Upper lobe of left lung (tissue), 6 donors: ENCODE results near the gene SOX8. TPM values are rescaled to one million over a fixed set of nuclear protein-coding genes. Genes with fewer than 3 reads are reported as not detected.

Source experiments
- ATAC-seq, 2 donors: fragments of 200-7000 bp; cut with Tn5 transposase; one replicate each; pipeline ENCODE4 v1.9.1; 2022; ENCODE audit warnings: mild to moderate bottlenecking in 2 of 2, moderate library complexity in 2 of 2; ENCODE audit not compliant: low FRiP score in 2 of 2
- DNase-seq, 2 donors: peaks; one replicate each; pipeline ENCODE4 v3.0.0-alpha.2; 2019 to 2020
- H3K27ac ChIP-seq, 4 donors: fragments of 200-600 bp; sonication (generic); one replicate each; pipeline ENCODE4 v1.5.1; 2016 to 2019
- H3K27me3 ChIP-seq, 4 donors: fragments of 200-600 bp; sonication (generic); one replicate each; pipeline ENCODE4 v1.5.1; 2017 to 2019
- H3K36me3 ChIP-seq, 4 donors: fragments of 200-600 bp; sonication (generic); one replicate each; pipeline ENCODE4 v1.5.1; 2016 to 2019
- H3K4me1 ChIP-seq, 4 donors: fragments of 200-600 bp; sonication (generic); one replicate each; pipeline ENCODE4 v1.5.1; 2018 to 2019
- H3K4me3 ChIP-seq, 4 donors: fragments of 200-600 bp; sonication (generic); one replicate each; pipeline ENCODE4 v1.5.1; 2017 to 2019; ENCODE audit warnings: mild to moderate bottlenecking in 2 of 4, moderate library complexity in 1 of 4
- H3K9me3 ChIP-seq, 4 donors: fragments of 200-600 bp; sonication (generic); one replicate each; pipeline ENCODE4 v1.5.1; 2018 to 2019
- EP300 ChIP-seq, 4 donors: sonication (generic); formaldehyde crosslinking; IDR thresholded peaks; one replicate each; pipeline ENCODE4 v1.5.1; 2017; ENCODE audit warnings: antibody characterized with exemption in 4 of 4, control low read depth in 2 of 4
- POLR2A ChIP-seq, 4 donors: fragments of 450-650 bp; IDR thresholded peaks; one replicate each; pipeline ENCODE4 v1.5.1; 2016 to 2017; ENCODE audit warnings: antibody characterized with exemption in 4 of 4, mild to moderate bottlenecking in 2 of 4
- POLR2AphosphoS5 ChIP-seq, 2 donors: sonication (generic); formaldehyde crosslinking; IDR thresholded peaks; one replicate each; pipeline ENCODE4 v1.5.1; 2017; ENCODE audit warnings: antibody characterized with exemption in 2 of 2
- WGBS, 2 donors: methylation state at CpG; one replicate each; pipeline ENCODE4 v1.1.5; 2017 to 2018; 5-methylcytosine and 5-hydroxymethylcytosine counted together
- total RNA-seq, 6 donors: library from RNA; depleted of rRNA in 4 of 6; stranded (reverse); fragments of >200 nt in 4 of 6; gene quantifications; one replicate each; pipeline versions ENCODE4 v1.1.0 to v1.2.1, GENCODE V29; 2016 to 2021
- TF ChIP-seq, protein P1 (sequence below), 6 experiments: fragments of 450-650 bp in 4 of 6; fragments of 200-600 bp in 2 of 6; sonication (generic) in 2 of 6; IDR thresholded peaks; one replicate each; pipeline ENCODE4 v1.5.1; 2016 to 2019; ENCODE audit warnings: antibody characterized with exemption in 6 of 6
- donor health status: DM: no; HTN: no; CAD: no; lungs with moderate emphysema.
- donor health status: DM: no; HTN: yes; CAD: no; lungs with severe emphysema.

Gene SOX8
- total RNA-seq, 6 donors from 2014 or later, result 0.14 to 1.1 (median 0.57) TPM

DNA sequence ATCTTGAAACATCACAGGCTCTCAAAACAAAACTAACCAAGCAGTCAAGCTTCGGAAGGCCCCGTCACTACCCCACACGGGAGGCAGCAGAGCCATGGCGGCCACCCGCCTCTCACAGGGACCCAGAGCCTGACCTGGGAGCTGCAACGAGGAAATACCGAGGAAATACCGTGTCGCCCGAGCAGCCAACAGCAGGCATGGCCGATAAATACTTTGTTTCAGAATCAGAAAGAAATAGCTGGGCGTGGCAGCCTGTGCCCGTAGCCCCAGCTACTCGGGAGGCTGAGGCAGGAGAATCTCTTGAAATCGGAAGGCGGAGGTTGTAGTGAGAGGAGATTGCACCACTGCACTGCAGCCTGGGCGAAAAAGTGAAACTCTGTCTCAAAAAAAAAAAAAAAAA, 17.7 kb upstream of the SOX8 start:
- TF ChIP-seq, protein P1, sequence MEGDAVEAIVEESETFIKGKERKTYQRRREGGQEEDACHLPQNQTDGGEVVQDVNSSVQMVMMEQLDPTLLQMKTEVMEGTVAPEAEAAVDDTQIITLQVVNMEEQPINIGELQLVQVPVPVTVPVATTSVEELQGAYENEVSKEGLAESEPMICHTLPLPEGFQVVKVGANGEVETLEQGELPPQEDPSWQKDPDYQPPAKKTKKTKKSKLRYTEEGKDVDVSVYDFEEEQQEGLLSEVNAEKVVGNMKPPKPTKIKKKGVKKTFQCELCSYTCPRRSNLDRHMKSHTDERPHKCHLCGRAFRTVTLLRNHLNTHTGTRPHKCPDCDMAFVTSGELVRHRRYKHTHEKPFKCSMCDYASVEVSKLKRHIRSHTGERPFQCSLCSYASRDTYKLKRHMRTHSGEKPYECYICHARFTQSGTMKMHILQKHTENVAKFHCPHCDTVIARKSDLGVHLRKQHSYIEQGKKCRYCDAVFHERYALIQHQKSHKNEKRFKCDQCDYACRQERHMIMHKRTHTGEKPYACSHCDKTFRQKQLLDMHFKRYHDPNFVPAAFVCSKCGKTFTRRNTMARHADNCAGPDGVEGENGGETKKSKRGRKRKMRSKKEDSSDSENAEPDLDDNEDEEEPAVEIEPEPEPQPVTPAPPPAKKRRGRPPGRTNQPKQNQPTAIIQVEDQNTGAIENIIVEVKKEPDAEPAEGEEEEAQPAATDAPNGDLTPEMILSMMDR (IDR thresholded peaks at IDR 0.05), result no peak
- no peak for TF ChIP-seq POLR2AphosphoS5 (IDR thresholded peaks at IDR 0.05)
- no peak for TF ChIP-seq POLR2A (IDR thresholded peaks at IDR 0.05)
- peak overlapping the region in 3 of 4 donors; percentile 23 to 37 (median 30) for H3K4me3 ChIP-seq
- no peak for DNase-seq
- H3K9me3 ChIP-seq, result no peaks in the 10 kb centered on the region
- no peak for ATAC-seq
- 56 to 71% methylated on average over 17 of the region's 17 CpGs for WGBS, 2 donors
- H3K36me3 ChIP-seq, result peaks cover 0 to 9% (median 1%) of the 10 kb centered on the region in 4 donors
- peak overlapping the region; percentile 73 to 83 (median 78) for H3K27ac ChIP-seq
- peaks cover 3 to 17% (median 6%) of the 10 kb centered on the region in 4 donors for H3K4me1 ChIP-seq
- H3K27me3 ChIP-seq, result no peaks in the 10 kb centered on the region

DNA sequence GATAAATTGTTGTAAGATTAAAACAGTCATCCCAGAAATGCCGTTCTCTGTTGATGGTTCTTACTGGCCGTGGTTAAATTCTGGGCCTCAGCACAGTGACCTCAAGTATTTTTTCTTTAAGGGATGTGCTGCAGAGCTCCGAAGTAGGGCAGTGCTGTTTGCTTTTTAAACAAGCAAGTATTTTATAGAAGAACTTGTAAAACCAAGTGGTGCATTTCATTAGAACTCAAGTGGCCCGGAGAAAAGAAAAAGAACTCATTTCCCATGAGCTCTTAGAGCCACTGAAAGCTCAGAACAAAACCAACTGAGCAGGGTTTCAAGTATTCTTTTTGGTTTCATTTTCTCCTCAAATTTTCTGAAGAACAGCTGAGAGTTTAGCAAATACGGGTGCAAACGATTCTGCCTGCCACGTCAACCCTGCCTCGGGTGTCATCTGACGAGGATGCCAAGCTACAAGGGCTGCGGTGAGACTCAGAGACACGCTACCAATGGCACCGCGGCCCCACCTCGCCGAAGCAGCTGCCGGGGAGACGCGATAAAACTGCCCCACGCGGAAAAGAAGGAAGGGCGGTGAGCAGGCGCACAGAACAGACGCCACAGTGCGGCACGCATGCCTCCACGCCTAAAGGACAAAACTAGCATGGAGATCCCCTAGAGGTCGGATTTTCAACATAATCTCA, 17.1 kb upstream of the SOX8 start:
- TF ChIP-seq POLR2A (IDR thresholded peaks at IDR 0.05) (peak in 1 of 4 donors; percentile 38), POLR2AphosphoS5 (IDR thresholded peaks at IDR 0.05) (peak in 1 of 2 donors; percentile 18), EP300 (IDR thresholded peaks at IDR 0.05) (no peak)
- TF ChIP-seq, protein P1 (IDR thresholded peaks at IDR 0.05), result peak in 1 of 6 experiments; percentile 13
- Histone ChIP-seq H3K9me3 (no peaks in the 10 kb centered on the region), H3K4me3 (peak overlapping the region in 3 of 4 donors; percentile 23 to 37 (median 30)), H3K4me1 (peaks cover 6 to 23% (median 9%) of the 10 kb centered on the region in 4 donors), H3K27ac (peak overlapping the region; percentile 73 to 83 (median 78)), H3K36me3 (peaks cover 0 to 9% (median 1%) of the 10 kb centered on the region in 4 donors), H3K27me3 (no peaks in the 10 kb centered on the region)
- peak; percentile 45 to 78 for ATAC-seq
- peak; percentile 56 to 84 for DNase-seq
- 60 to 69% methylated on average over 27 of the region's 27 CpGs for WGBS, 2 donors

DNA sequence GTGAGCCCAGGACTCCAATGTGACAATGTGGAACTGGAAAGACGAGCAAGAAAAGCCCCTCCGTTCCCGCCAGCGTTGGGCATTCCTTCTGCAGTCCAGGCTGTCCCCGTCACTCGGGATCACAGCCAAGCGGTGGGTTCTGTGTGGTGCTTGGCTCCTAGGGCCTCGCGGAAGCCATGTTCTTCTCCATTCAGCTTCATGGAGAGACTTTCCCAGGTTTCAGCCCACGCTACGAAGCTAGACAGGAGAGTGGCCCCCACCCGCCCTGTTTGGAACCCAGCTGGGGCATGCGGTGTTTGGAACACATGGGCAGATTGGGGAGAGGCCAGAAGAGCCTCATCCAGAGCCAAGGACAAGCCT, 16.6 kb upstream of the SOX8 start:
- H3K4me1 ChIP-seq, result peaks cover 11 to 28% (median 14%) of the 10 kb centered on the region in 4 donors
- 56 to 81% methylated on average over 13 of the region's 13 CpGs for WGBS, 2 donors
- peak overlapping the region; percentile 73 to 83 (median 78) for H3K27ac ChIP-seq
- peaks cover 0 to 9% (median 1%) of the 10 kb centered on the region in 4 donors for H3K36me3 ChIP-seq
- H3K27me3 ChIP-seq, result no peaks in the 10 kb centered on the region
- TF ChIP-seq, protein P1 (IDR thresholded peaks at IDR 0.05), result no peak
- TF ChIP-seq POLR2A (IDR thresholded peaks at IDR 0.05), result no peak
- peak; percentile 4 to 10 for ATAC-seq
- peak overlapping the region in 3 of 4 donors; percentile 23 to 37 (median 30) for H3K4me3 ChIP-seq
- no peak for DNase-seq
- H3K9me3 ChIP-seq, result no peaks in the 10 kb centered on the region

DNA sequence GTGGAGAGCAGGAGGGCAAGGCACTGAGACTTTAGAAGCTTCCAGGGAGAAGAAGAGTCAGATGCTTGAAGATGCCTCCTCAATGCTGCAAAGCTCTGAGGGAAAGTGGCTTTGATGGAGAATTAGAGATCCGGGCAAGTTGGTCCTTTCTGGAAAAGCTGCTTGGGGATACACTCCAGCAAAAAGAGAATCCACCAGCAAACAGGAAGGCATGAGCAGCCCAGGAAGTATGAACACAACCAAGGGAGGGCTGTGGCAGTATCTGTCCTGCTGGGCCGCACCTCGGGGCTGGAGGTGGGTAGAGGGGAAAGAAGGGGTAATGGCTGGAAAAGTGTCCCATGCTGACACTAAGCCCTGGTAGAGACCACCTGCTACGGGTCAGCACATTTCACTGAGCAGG, 16.1 kb upstream of the SOX8 start:
- DNase-seq (no peak), ATAC-seq (no peak)
- 96 to 98% methylated on average over 4 of the region's 4 CpGs for WGBS, 2 donors
- Histone ChIP-seq H3K4me3 (no peak overlapping the region), H3K4me1 (peaks cover 13 to 32% (median 17%) of the 10 kb centered on the region in 4 donors), H3K9me3 (no peaks in the 10 kb centered on the region), H3K27ac (peak overlapping the region in 3 of 4 donors; percentile 73 to 83 (median 77)), H3K27me3 (no peaks in the 10 kb centered on the region), H3K36me3 (peaks cover 0 to 9% (median 1%) of the 10 kb centered on the region in 4 donors)
- no peak for TF ChIP-seq POLR2A (IDR thresholded peaks at IDR 0.05)

DNA sequence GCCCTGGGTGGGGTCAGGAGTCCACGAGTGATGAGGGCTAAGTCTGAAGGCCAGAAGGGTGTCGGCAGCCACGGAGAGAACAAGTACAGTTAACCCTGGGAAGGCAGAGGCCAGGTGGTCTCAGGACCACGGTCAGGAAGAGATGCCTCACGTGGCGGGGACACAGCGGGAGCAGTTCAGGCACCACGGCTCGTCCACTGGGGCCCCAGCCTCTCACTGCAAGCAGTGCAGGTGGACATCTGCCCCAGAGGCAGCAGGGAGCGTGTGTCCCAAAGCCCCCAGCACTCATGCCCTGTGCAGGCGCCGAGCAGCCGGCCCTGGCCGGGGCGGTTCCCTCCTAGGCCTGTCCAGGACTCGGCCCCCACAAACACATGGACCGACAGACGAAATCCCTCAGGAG, 15.5 kb upstream of the SOX8 start:
- Histone ChIP-seq H3K9me3 (no peaks in the 10 kb centered on the region), H3K27ac (no peak overlapping the region), H3K36me3 (peaks cover 0 to 9% (median 1%) of the 10 kb centered on the region in 4 donors), H3K27me3 (no peaks in the 10 kb centered on the region), H3K4me1 (peaks cover 13 to 33% (median 17%) of the 10 kb centered on the region in 4 donors), H3K4me3 (no peak overlapping the region)
- DNase-seq (peak in 1 of 2 donors; percentile 77), ATAC-seq (no peak)
- TF ChIP-seq, protein P1 (IDR thresholded peaks at IDR 0.05), result no peak
- TF ChIP-seq EP300 (IDR thresholded peaks at IDR 0.05) (no peak), POLR2AphosphoS5 (IDR thresholded peaks at IDR 0.05) (no peak), POLR2A (IDR thresholded peaks at IDR 0.05) (no peak)
- WGBS, 2 donors, result 95 to 98% methylated on average over 17 to 18 of the region's 18 CpGs
